Prostate gland (tissue), 2 donors: Measurements from ENCODE around the gene RPTOR. TPM values are rescaled to one million over a fixed set of nuclear protein-coding genes. Genes with fewer than 3 reads are reported as not detected.
"Not testable (repeated sequence)": the region's sequence is repeated elsewhere in the genome, so short reads cannot be mapped to it uniquely, and the experiment has no call there.

ENCODE experiments used
- DNase-seq: peaks from one replicate; pipeline ENCODE4 v3.0.0-alpha.2; 2019; ENCODE audit warnings: low spot score
- H3K27ac ChIP-seq, 2 donors: fragments of 200-600 bp; sonication (generic); 2 replicates each; pipeline ENCODE4 v1.5.1; 2017 to 2019
- H3K27me3 ChIP-seq: fragments of 200-600 bp; sonication (generic); replicated peaks from 2 replicates; pipeline ENCODE4 v1.5.1; 2019; ENCODE audit not compliant: insufficient read depth
- H3K36me3 ChIP-seq, 2 donors: fragments of 200-600 bp; sonication (generic); 1 replicate in 1 of 2; 2 replicates in 1 of 2; pipeline versions ENCODE4 v1.5.1 to v1.8.1; 2017 to 2019
- H3K4me1 ChIP-seq: fragments of 200-600 bp; sonication (generic); replicated peaks from 2 replicates; pipeline ENCODE4 v1.5.1; 2019
- H3K4me3 ChIP-seq, 2 donors: fragments of 200-600 bp; sonication (generic); 2 replicates each; pipeline ENCODE4 v1.5.1; 2017 to 2019
- H3K9me3 ChIP-seq: fragments of 200-600 bp; sonication (generic); 2 replicates; pipeline ENCODE4 v1.5.1; 2017
- POLR2A ChIP-seq: fragments of 450-650 bp; IDR thresholded peaks from one replicate; pipeline ENCODE4 v1.6.1; 2016; ENCODE audit warnings: antibody characterized with exemption, mild to moderate bottlenecking
- POLR2AphosphoS5 ChIP-seq: sonication (generic); formaldehyde crosslinking; IDR thresholded peaks from one replicate; pipeline ENCODE4 v1.6.1; 2017; ENCODE audit warnings: antibody characterized with exemption
- WGBS: methylation state at CpG from one replicate; pipeline ENCODE4 v1.1.5; 2018; 5-methylcytosine and 5-hydroxymethylcytosine counted together
- intact Hi-C: fragments of 100-400 bp; cut with DNase I; formaldehyde crosslinking; loops from one replicate; pipeline ENCODE4 v1.14.2; 2022
- total RNA-seq, 2 donors: library from RNA; depleted of rRNA; stranded (reverse); fragments of >200 nt; gene quantifications; one replicate each; pipeline ENCODE4 v1.1.0, GENCODE V29; 2016
- TF ChIP-seq, protein P1 (sequence below), 4 experiments: fragments of 200-600 bp in 2 of 4; fragments of 450-650 bp in 2 of 4; sonication (generic) in 2 of 4; IDR thresholded peaks; 1 replicate in 3 of 4; 2 replicates in 1 of 4; pipeline ENCODE4 v1.5.1; 2016 to 2019; ENCODE audit warnings: antibody characterized with exemption in 4 of 4, mild to moderate bottlenecking in 2 of 4, moderate library complexity in 2 of 4

The RPTOR gene
- total RNA-seq, 2 donors from 2014 or later, result 30.3 to 62.5 TPM

GRCh38 chr17:80874866-80875445, 330.3 kb downstream of the RPTOR start:
- no peak for TF ChIP-seq POLR2AphosphoS5
- no peak for TF ChIP-seq POLR2A
- TF ChIP-seq, protein P1, sequence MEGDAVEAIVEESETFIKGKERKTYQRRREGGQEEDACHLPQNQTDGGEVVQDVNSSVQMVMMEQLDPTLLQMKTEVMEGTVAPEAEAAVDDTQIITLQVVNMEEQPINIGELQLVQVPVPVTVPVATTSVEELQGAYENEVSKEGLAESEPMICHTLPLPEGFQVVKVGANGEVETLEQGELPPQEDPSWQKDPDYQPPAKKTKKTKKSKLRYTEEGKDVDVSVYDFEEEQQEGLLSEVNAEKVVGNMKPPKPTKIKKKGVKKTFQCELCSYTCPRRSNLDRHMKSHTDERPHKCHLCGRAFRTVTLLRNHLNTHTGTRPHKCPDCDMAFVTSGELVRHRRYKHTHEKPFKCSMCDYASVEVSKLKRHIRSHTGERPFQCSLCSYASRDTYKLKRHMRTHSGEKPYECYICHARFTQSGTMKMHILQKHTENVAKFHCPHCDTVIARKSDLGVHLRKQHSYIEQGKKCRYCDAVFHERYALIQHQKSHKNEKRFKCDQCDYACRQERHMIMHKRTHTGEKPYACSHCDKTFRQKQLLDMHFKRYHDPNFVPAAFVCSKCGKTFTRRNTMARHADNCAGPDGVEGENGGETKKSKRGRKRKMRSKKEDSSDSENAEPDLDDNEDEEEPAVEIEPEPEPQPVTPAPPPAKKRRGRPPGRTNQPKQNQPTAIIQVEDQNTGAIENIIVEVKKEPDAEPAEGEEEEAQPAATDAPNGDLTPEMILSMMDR (IDR thresholded peaks at IDR 0.05), result no peak
- no peaks in the 10 kb centered on the region for H3K27me3 ChIP-seq
- WGBS, result 91% methylated on average over 19 of the region's 19 CpGs
- H3K4me1 ChIP-seq, result no peaks in the 10 kb centered on the region
- no peak overlapping the region for H3K4me3 ChIP-seq
- no peaks in the 10 kb centered on the region for H3K36me3 ChIP-seq
- H3K27ac ChIP-seq, result no peak overlapping the region
- no peak for DNase-seq
- intact Hi-C loops, result no loop called here
- no peaks in the 10 kb centered on the region for H3K9me3 ChIP-seq

DNA sequence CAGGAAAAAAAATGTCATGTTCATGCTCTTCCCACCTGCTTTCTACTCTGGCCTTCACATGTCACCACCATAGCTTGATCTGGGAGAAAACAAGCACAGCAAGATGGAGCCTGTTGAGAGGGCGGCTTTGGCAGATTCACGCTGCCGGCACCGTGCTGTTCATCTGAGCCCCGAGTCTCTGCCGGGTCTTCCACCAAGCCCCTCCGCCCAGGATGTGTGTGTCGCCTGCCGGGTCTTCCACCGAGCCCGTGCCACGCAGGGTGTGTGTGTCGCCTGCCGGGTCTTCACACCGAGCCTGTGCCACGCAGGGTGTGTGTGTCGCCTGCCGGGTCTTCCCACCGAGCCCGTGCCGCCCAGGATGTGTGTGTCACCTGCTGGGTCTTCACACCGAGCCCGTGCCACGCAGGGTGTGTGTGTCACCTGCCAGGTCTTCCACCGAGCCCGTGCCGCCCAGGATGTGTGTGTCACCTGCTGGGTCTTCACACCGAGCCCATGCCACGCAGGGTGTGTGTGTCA, 330.9 kb downstream of the RPTOR start:
- intact Hi-C loops, H3K9me3 ChIP-seq, H3K27ac ChIP-seq, H3K36me3 ChIP-seq, H3K4me3 ChIP-seq, DNase-seq, H3K4me1 ChIP-seq, H3K27me3 ChIP-seq: not testable (repeated sequence)
- WGBS, result 96% methylated on average over 24 of the region's 29 CpGs

GRCh38 chr17:80876456-80876949, 331.9 kb downstream of the RPTOR start:
- H3K4me1 ChIP-seq, intact Hi-C loops, DNase-seq, H3K9me3 ChIP-seq, H3K4me3 ChIP-seq, H3K27ac ChIP-seq, H3K27me3 ChIP-seq, H3K36me3 ChIP-seq: not testable (repeated sequence)
- WGBS, result 93% methylated on average over 35 of the region's 39 CpGs

GRCh38 chr17:80876950-80877728, 332.5 kb downstream of the RPTOR start:
- WGBS, result 82% methylated on average over 32 of the region's 32 CpGs
- Histone ChIP-seq H3K4me3 (no peak overlapping the region), H3K27me3 (no peaks in the 10 kb centered on the region), H3K36me3 (peaks cover 0 to 3% of the 10 kb centered on the region in 2 donors), H3K9me3 (no peaks in the 10 kb centered on the region), H3K4me1 (no peaks in the 10 kb centered on the region), H3K27ac (no peak overlapping the region)
- DNase-seq, result no peak
- TF ChIP-seq POLR2AphosphoS5, result no peak
- TF ChIP-seq POLR2A, result no peak
- TF ChIP-seq, protein P1 (IDR thresholded peaks at IDR 0.05), result no peak
- intact Hi-C loops, result no loop called here

DNA sequence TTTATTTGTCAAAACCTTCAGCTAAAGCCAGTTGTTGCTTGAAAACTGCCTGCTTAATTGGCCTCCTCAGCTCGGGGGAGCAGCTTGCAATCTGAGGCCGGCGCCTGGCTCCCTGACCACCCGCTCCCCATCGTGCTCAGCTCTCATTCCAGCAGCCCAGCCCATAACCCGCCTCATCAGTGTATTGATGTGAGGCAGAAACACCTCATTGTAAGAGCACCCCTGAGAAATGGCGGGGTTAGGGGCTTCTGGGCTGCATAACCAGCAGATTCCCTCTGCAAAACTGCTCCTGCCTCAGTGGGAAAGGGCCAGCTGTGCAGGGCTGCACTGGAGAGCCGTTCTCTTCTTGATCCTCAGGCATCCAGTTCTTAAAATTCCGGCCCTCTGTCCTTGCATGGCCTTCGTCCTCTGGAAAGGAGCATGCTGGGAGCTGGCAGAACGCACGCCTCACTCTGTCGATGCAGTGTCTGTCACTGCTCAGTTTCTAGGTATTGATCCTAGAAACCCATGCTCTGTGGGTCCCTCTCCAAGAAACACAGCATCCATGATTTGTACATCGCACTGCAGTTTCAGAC, 333.2 kb downstream of the RPTOR start:
- WGBS, result 89% methylated on average over 14 of the region's 14 CpGs
- H3K27me3 ChIP-seq, result no peaks in the 10 kb centered on the region
- H3K27ac ChIP-seq, result no peak overlapping the region
- no peaks in the 10 kb centered on the region for H3K9me3 ChIP-seq
- intact Hi-C loops, result no loop called here
- DNase-seq, result no peak
- TF ChIP-seq, protein P1 (IDR thresholded peaks at IDR 0.05), result no peak
- TF ChIP-seq POLR2A, result no peak
- peaks cover 0 to 3% of the 10 kb centered on the region in 2 donors for H3K36me3 ChIP-seq
- H3K4me1 ChIP-seq, result no peaks in the 10 kb centered on the region
- H3K4me3 ChIP-seq, result no peak overlapping the region
